GM13977 (cell line): ENCODE measurements around the gene MARF1.

Experiments used
- DNase-seq: peaks from one replicate; pipeline ENCODE4 v3.0.0; 2012; ENCODE audit warnings: low spot score
- CTCF ChIP-seq: IDR thresholded peaks from 2 replicates; pipeline ENCODE4 v1.5.1; 2012; ENCODE audit warnings: mild to moderate bottlenecking, control low read depth; ENCODE audit not compliant: insufficient read depth; ENCODE audit errors: extremely low read depth, missing control alignments
- in situ Hi-C: fragments of 300-500 bp; cut with MboI; formaldehyde crosslinking; loops from one replicate; pipeline ENCODE4 v1.12.0; 2022; ENCODE audit warnings: low sequenced_read_pairs, low pct_unique_long_range_greater_than_20kb, mixed read lengths, inconsistent platforms; ENCODE audit not compliant: unreplicated experiment

The MARF1 gene

GRCh38 chr16:15606518-15607220, 36.3 kb downstream of the MARF1 start:
- DNase-seq: no peak
- in situ Hi-C loops: no loop called here
- no peak for TF ChIP-seq CTCF

- in situ Hi-C loops: no loop called here
- no peak for TF ChIP-seq CTCF
- DNase-seq: no peak
Measured at GRCh38 chr16:15605839-15606517, 37.0 kb downstream of the MARF1 start.

- in situ Hi-C loops: no loop called here
- no peak for DNase-seq
- no peak for TF ChIP-seq CTCF
Measured at GRCh38 chr16:15604460-15605440, 38.2 kb downstream of the MARF1 start.

- TF ChIP-seq CTCF: no peak
- no peak for DNase-seq
- in situ Hi-C loops: no loop called here
Measured at GRCh38 chr16:15602285-15603044, 40.5 kb downstream of the MARF1 start.

- no peak for TF ChIP-seq CTCF
- DNase-seq: no peak
- in situ Hi-C loops: no loop called here
Measured at GRCh38 chr16:15601212-15601879, 41.6 kb downstream of the MARF1 start.
